Adrenal gland (tissue), 12 donors: ENCODE results near the gene ADAMTS17. TPM values are rescaled to one million over a fixed set of nuclear protein-coding genes. Genes with fewer than 3 reads are reported as not detected.

Experiments
- DNase-seq, 7 donors: peaks; one replicate each; pipeline ENCODE4 v3.0.0-alpha.2; 2019 to 2020
- H3K27ac ChIP-seq, 5 donors: fragments of 200-600 bp; sonication (generic) in 4 of 5; 1 replicate in 3 of 5; 2 replicates in 2 of 5; pipeline versions ENCODE4 v1.5.1 to v1.8.0; 2016 to 2020; ENCODE audit warnings: mild to moderate bottlenecking in 1 of 5
- H3K27me3 ChIP-seq: fragments of 200-600 bp; 2 replicates; pipeline ENCODE4 v1.8.0; 2021
- H3K36me3 ChIP-seq, 2 donors: fragments of 200-600 bp; replicated peaks in 1 of 2; 1 replicate in 1 of 2; 2 replicates in 1 of 2; pipeline versions ENCODE4 v1.5.1 to v1.8.0; 2018 to 2022
- H3K4me1 ChIP-seq, 2 donors: fragments of 200-600 bp; replicated peaks in 1 of 2; 1 replicate in 1 of 2; 2 replicates in 1 of 2; pipeline versions ENCODE4 v1.5.1 to v1.8.0; 2018 to 2021
- H3K4me3 ChIP-seq, 4 donors: fragments of 200-600 bp; sonication (generic) in 3 of 4; one replicate each; pipeline ENCODE4 v1.5.1; 2016 to 2018
- H3K9me3 ChIP-seq, 3 donors: fragments of 200-600 bp; sonication (generic) in 1 of 3; replicated peaks in 1 of 3; 1 replicate in 2 of 3; 2 replicates in 1 of 3; pipeline versions ENCODE4 v1.5.1 to v1.8.0; 2016 to 2021
- POLR2A ChIP-seq, 2 donors: fragments of 450-650 bp; IDR thresholded peaks; one replicate each; pipeline ENCODE4 v1.6.1; 2017; ENCODE audit warnings: antibody characterized with exemption in 2 of 2, mild to moderate bottlenecking in 2 of 2, moderate library complexity in 1 of 2
- WGBS, 4 donors: extraction: QIAGEN DNeasy Blood & Tissue Kit in 2 of 4; methylation state at CpG; one replicate each; pipeline versions ENCODE4 v1.1.5 to v1.1.7; 2013 to 2017; 5-methylcytosine and 5-hydroxymethylcytosine counted together
- intact Hi-C, 2 donors: fragments of 100-400 bp; cut with DNase I; formaldehyde crosslinking; loops; one replicate each; pipeline versions ENCODE4 v1.14.1 to v1.15.0; 2022 to 2023
- polyA plus RNA-seq, 3 donors: library from polyadenylated mRNA; stranded (reverse); fragments of 200-250 nt in 2 of 3; fragments of 350-450 nt in 1 of 3; fragmentation: Illumina TruSeq in 1 of 3; extraction: RNeasy Lipid Tissue Mini Kit (QIAGEN cat#74804) in 1 of 3; gene quantifications; one replicate each; pipeline ENCODE4 v1.2.3, GENCODE V29; 2013 to 2014
- total RNA-seq, 9 donors: library from RNA; depleted of rRNA in 4 of 9; stranded (reverse); fragments of >200 nt in 4 of 9; fragments of 120-200 nt in 1 of 9; fragmentation: NEBNext Ultra II Directional in 1 of 9; extraction: Animal tissue kit (Norgen Biotek cat#: 25700) in 1 of 9; gene quantifications; one replicate each; pipeline versions ENCODE4 v1.1.0 to v1.2.4, GENCODE V29; 2013 to 2023
- TF ChIP-seq, protein P1 (sequence below), 6 experiments: fragments of 450-650 bp in 4 of 6; fragments of 200-600 bp in 2 of 6; sonication (generic) in 1 of 6; IDR thresholded peaks; 1 replicate in 5 of 6; 2 replicates in 1 of 6; pipeline versions ENCODE4 v1.5.1 to v1.8.0; 2016 to 2021; ENCODE audit warnings: antibody characterized with exemption in 6 of 6, mild to moderate bottlenecking in 2 of 6, moderate library complexity in 1 of 6
- donor health status: healthy with polysubstance abuse.
- donor health status: Bipolar disorder and iron deficiency.
- donor health status: DM: yes; HTN: yes; CAD: no.
- donor health status: DM: no; HTN: no; CAD: no.
- donor health status: DM: no; HTN: no; CAD: no.
- donor health status: DM: yes; HTN: yes; CAD: no.

The ADAMTS17 gene
- total and polyA plus RNA-seq, 12 donors = 0.51 to 14.8 (median 2.9) TPM

DNA sequence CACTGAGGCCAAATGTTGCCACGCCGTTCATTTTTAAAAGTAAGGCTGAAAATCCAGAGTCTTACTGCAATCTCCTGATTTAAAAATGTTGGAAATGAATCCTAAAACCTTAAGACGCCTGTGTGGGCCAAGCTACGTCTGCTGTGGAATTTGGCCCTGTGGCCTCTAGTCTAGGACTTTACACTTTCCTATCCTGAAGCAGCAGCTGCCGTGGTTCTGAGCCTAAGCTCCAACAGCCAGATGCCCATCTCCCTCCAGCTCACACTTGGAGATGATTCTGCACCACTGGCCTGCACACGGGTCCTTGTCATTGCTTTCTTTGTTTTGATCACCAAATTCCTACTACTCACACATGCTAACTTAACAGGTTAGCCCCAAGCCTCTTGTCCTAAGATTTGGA lies 322.2 kb downstream of the ADAMTS17 start:
- Histone ChIP-seq H3K4me1 (no peaks in the 10 kb centered on the region), H3K27me3 (no peaks in the 10 kb centered on the region), H3K36me3 (no peaks in the 10 kb centered on the region), H3K27ac (no peak overlapping the region), H3K9me3 (no peaks in the 10 kb centered on the region), H3K4me3 (no peak overlapping the region)
- intact Hi-C loops = no loop called here
- no peak for DNase-seq
- TF ChIP-seq POLR2A (IDR thresholded peaks at IDR 0.05) = no peak
- TF ChIP-seq, protein P1, sequence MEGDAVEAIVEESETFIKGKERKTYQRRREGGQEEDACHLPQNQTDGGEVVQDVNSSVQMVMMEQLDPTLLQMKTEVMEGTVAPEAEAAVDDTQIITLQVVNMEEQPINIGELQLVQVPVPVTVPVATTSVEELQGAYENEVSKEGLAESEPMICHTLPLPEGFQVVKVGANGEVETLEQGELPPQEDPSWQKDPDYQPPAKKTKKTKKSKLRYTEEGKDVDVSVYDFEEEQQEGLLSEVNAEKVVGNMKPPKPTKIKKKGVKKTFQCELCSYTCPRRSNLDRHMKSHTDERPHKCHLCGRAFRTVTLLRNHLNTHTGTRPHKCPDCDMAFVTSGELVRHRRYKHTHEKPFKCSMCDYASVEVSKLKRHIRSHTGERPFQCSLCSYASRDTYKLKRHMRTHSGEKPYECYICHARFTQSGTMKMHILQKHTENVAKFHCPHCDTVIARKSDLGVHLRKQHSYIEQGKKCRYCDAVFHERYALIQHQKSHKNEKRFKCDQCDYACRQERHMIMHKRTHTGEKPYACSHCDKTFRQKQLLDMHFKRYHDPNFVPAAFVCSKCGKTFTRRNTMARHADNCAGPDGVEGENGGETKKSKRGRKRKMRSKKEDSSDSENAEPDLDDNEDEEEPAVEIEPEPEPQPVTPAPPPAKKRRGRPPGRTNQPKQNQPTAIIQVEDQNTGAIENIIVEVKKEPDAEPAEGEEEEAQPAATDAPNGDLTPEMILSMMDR (IDR thresholded peaks at IDR 0.05) = no peak
- 72 to 94% (median 79%) methylated on average over 6 of the region's 6 CpGs for whole genome bisulfite sequencing, 4 donors

DNA sequence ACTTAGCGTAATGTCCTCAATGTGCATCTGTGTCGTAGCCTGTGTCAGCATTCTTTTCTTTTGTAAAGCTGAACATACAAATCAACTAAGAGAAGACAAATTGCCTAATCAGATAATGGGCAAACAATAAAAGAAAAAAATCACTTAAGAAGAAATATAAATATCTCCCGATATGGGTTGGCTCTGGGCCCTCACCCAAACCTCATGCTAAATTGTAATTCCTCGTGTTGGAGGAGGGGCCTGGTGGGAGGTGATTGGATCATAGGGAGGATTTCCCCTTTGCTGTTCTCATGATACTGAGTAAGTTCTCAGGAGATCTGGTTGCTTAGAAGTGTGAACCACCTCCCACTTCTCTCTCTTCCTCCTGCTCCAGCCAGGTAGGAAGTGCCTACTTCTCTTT lies 323.6 kb downstream of the ADAMTS17 start:
- Histone ChIP-seq H3K4me3 (no peak overlapping the region), H3K27ac (no peak overlapping the region), H3K36me3 (no peaks in the 10 kb centered on the region), H3K9me3 (no peaks in the 10 kb centered on the region), H3K4me1 (no peaks in the 10 kb centered on the region), H3K27me3 (no peaks in the 10 kb centered on the region)
- WGBS, 4 donors = 78 to 90% (median 85%) methylated on average over 4 of the region's 4 CpGs
- DNase-seq = no peak
- TF ChIP-seq POLR2A (IDR thresholded peaks at IDR 0.05) = no peak
- TF ChIP-seq, protein P1 (IDR thresholded peaks at IDR 0.05) = no peak
- intact Hi-C loops = no loop called here

DNA sequence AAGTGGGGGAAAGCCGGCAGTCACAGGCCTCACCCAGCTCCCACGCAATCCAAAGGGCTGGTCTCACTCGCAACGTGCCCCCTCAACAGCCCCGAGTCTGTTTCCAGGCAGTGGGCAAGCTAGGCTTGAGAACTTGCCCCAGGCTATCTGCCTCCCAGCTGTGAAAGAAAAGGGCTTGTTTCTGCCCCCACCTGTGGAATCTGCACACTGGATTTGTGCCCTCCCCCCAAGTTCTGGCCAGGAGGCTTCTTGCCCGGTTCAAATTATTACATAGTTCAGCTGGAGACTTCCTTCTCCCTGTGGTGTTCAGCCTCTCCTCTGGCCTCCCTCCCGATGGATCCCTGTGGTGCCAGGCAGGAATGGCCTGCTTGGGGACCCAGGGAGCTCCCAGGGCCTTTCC lies 324.6 kb downstream of the ADAMTS17 start:
- WGBS, 4 donors = 80 to 94% (median 87%) methylated on average over 2 to 7 of the region's 7 CpGs
- TF ChIP-seq, protein P1 (IDR thresholded peaks at IDR 0.05) = no peak
- TF ChIP-seq POLR2A (IDR thresholded peaks at IDR 0.05) = no peak
- Histone ChIP-seq H3K27me3 (no peaks in the 10 kb centered on the region), H3K4me1 (no peaks in the 10 kb centered on the region), H3K4me3 (no peak overlapping the region), H3K27ac (no peak overlapping the region), H3K36me3 (no peaks in the 10 kb centered on the region), H3K9me3 (no peaks in the 10 kb centered on the region)
- no peak for DNase-seq
- intact Hi-C loops = no loop called here

DNA sequence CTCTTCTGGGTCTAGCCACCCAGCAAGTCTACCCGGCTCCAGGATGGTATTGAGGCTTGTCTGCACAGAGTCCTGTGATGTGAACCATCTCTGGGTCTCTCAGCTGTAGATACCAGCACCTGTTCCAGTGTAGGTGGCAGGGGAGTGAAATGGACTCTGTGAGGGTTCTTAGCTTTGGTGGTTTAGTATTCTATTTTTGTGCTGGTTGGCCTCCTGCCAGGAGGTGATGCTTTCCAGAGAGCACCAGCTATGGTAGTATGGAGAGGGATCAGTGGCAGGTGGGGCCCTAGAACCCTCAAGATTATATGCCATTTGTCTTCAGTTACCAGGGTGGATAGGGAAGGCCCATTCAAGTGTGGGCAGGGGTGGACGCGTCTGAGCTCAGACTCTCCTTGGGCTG lies 325.1 kb downstream of the ADAMTS17 start:
- Histone ChIP-seq H3K27ac (no peak overlapping the region), H3K4me3 (no peak overlapping the region), H3K27me3 (no peaks in the 10 kb centered on the region), H3K4me1 (no peaks in the 10 kb centered on the region), H3K36me3 (no peaks in the 10 kb centered on the region), H3K9me3 (no peaks in the 10 kb centered on the region)
- intact Hi-C loops = no loop called here
- WGBS, 4 donors = 92 to 100% (median 100%) methylated on average over 3 of the region's 3 CpGs; no CpG with 5 or more reads in 1 of the 4 donors
- no peak for DNase-seq
- TF ChIP-seq POLR2A (IDR thresholded peaks at IDR 0.05) = no peak
- TF ChIP-seq, protein P1 (IDR thresholded peaks at IDR 0.05) = no peak
